Ovary (tissue), 3 donors: ENCODE results near the gene WDR93.

Source experiments
- CTCF ChIP-seq, 3 donors: fragments of 450-650 bp in 2 of 3; fragments of 200-600 bp in 1 of 3; IDR thresholded peaks; one replicate each; pipeline versions ENCODE4 v1.5.1 to v1.8.0; 2016 to 2022; ENCODE audit warnings: antibody characterized with exemption in 3 of 3, mild to moderate bottlenecking in 1 of 3
- EP300 ChIP-seq: sonication (generic); formaldehyde crosslinking; IDR thresholded peaks from one replicate; pipeline ENCODE4 v1.6.1; 2017; ENCODE audit warnings: antibody characterized with exemption
- POLR2A ChIP-seq: fragments of 450-650 bp; IDR thresholded peaks from one replicate; pipeline ENCODE4 v1.6.1; 2017; ENCODE audit warnings: antibody characterized with exemption, mild to moderate bottlenecking, moderate library complexity
- donor health status: DM: no; HTN: no; CAD: no.

DNA sequence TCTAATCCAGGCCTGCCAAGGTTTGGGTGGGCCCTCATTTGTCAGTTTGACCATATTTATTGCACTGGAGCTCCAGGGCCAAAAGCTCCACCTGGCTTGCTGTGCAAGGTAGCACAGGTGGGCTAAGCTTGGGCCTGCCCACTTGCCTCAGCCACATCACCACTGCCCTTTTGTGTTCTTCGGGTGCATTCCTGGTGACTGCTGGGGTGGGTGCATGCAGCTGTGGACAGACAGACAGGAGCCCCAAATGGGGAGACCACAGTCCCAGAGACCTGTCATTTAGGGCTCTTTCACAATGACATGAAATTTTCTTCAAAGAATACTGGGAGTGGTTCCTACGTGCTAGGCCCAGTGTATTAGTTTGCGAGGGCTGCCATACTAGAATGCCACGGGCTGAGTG lies 88.2 kb downstream of the WDR93 start:
- no peak for TF ChIP-seq POLR2A
- TF ChIP-seq CTCF (IDR thresholded peaks at IDR 0.05): no peak
- no peak for TF ChIP-seq EP300
